Breast epithelium (tissue), 4 donors: ENCODE measurements around the gene CRYGN. TPM values are rescaled to one million over a fixed set of nuclear protein-coding genes. Genes with fewer than 3 reads are reported as not detected.

Source experiments
- DNase-seq, 2 donors: peaks; one replicate each; pipeline ENCODE4 v3.0.0-alpha.2; 2019; ENCODE audit warnings: low spot score in 2 of 2
- H3K27ac ChIP-seq, 2 donors: fragments of 200-600 bp; sonication (generic) in 1 of 2; one replicate each; pipeline ENCODE4 v1.5.1; 2016 to 2019; ENCODE audit warnings: mild to moderate bottlenecking in 1 of 2
- H3K27me3 ChIP-seq, 2 donors: fragments of 200-600 bp; sonication (generic) in 1 of 2; one replicate each; pipeline versions ENCODE4 v1.5.1 to v1.6.0; 2017 to 2019; ENCODE audit warnings: control low read depth in 1 of 2, mild to moderate bottlenecking in 1 of 2
- H3K36me3 ChIP-seq: fragments of 200-600 bp; one replicate; pipeline ENCODE4 v1.5.1; 2019
- H3K4me1 ChIP-seq, 2 donors: fragments of 200-600 bp; sonication (generic); one replicate each; pipeline ENCODE4 v1.5.1; 2016 to 2019; ENCODE audit warnings: control low read depth in 1 of 2
- H3K4me3 ChIP-seq, 3 donors: fragments of 200-600 bp; sonication (generic); 1 replicate in 2 of 3; 2 replicates in 1 of 3; pipeline ENCODE4 v1.5.1; 2016 to 2019; ENCODE audit warnings: mild to moderate bottlenecking in 3 of 3, moderate library complexity in 2 of 3
- H3K9me3 ChIP-seq, 2 donors: fragments of 200-600 bp; sonication (generic) in 1 of 2; one replicate each; pipeline ENCODE4 v1.5.1; 2016 to 2019; ENCODE audit warnings: control low read depth in 1 of 2
- POLR2A ChIP-seq: fragments of 450-650 bp; IDR thresholded peaks from one replicate; pipeline ENCODE4 v1.6.1; 2016; ENCODE audit warnings: antibody characterized with exemption, mild to moderate bottlenecking, moderate library complexity
- POLR2AphosphoS5 ChIP-seq, 3 donors: sonication (generic); formaldehyde crosslinking; IDR thresholded peaks; one replicate each; pipeline ENCODE4 v1.6.1; 2017; ENCODE audit warnings: antibody characterized with exemption in 3 of 3
- intact Hi-C: fragments of 100-400 bp; cut with DNase I; formaldehyde crosslinking; loops from one replicate; pipeline ENCODE4 v1.15.1; 2023; ENCODE audit warnings: low total_unique reads
- total RNA-seq, 3 donors: library from RNA; depleted of rRNA; stranded (reverse); fragments of >200 nt; gene quantifications; one replicate each; pipeline ENCODE4 v1.1.0, GENCODE V29; 2016
- TF ChIP-seq, protein P1 (sequence below), 3 donors: fragments of 450-650 bp; IDR thresholded peaks; one replicate each; pipeline ENCODE4 v1.5.1; 2016 to 2017; ENCODE audit warnings: antibody characterized with exemption in 3 of 3, mild to moderate bottlenecking in 3 of 3, moderate library complexity in 3 of 3

CRYGN gene
- total RNA-seq, 3 donors from 2014 or later: 0.98 to 1.3 TPM; not detected in 1

DNA sequence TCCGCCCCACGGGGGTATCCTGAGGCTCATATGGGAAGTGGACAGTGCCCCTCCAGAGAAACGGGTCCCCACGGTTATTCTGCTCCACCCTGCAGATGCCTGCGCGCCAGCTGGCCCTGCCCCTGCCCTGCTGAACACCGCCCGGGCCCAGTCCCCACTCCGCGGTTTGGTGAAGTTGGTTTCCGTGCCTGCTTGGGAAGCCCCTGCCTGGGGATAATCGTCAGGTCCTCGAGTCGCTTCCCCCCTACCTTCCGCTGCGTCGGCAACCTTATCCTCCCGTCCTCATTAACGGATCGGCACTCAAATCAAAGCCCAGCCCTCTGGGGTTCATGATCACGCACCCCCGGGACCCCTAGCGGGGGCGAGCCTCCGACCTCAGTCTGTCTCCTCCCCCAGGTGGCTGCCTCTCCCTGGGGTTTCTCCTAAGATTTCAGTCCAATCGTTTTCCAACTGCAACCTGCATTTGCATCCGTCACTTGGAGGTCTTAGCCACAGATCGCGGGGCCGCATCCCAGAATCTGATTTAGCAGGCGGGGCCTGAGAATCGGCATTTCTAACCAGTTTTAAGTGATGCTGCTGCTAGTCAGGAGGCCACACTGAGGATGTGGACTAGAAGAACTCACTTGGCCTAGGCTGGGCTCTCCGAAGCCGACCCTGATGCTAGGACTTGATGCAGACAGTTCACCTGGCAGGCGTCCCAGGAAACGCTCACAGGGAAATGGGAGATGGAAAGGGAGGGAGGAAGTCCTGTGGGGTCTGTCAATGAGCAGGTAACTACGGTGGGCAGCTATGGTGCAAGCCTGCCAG is 57.7 kb downstream of the CRYGN start:
- H3K9me3 ChIP-seq: no peaks in the 10 kb centered on the region
- no peaks in the 10 kb centered on the region for H3K36me3 ChIP-seq
- peak overlapping the region in 2 of 3 donors; percentile 21 to 47 for H3K4me3 ChIP-seq
- intact Hi-C loops: no loop called here
- no peak overlapping the region for H3K27ac ChIP-seq
- no peak for DNase-seq
- peaks cover 0 to 9% of the 10 kb centered on the region in 2 donors for H3K4me1 ChIP-seq
- no peaks in the 10 kb centered on the region for H3K27me3 ChIP-seq
- TF ChIP-seq POLR2A (no peak), POLR2AphosphoS5 (IDR thresholded peaks at IDR 0.05) (no peak)
- TF ChIP-seq, protein P1, sequence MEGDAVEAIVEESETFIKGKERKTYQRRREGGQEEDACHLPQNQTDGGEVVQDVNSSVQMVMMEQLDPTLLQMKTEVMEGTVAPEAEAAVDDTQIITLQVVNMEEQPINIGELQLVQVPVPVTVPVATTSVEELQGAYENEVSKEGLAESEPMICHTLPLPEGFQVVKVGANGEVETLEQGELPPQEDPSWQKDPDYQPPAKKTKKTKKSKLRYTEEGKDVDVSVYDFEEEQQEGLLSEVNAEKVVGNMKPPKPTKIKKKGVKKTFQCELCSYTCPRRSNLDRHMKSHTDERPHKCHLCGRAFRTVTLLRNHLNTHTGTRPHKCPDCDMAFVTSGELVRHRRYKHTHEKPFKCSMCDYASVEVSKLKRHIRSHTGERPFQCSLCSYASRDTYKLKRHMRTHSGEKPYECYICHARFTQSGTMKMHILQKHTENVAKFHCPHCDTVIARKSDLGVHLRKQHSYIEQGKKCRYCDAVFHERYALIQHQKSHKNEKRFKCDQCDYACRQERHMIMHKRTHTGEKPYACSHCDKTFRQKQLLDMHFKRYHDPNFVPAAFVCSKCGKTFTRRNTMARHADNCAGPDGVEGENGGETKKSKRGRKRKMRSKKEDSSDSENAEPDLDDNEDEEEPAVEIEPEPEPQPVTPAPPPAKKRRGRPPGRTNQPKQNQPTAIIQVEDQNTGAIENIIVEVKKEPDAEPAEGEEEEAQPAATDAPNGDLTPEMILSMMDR (IDR thresholded peaks at IDR 0.05): no peak

- intact Hi-C loops: no loop called here
- no peaks in the 10 kb centered on the region for H3K27me3 ChIP-seq
- H3K36me3 ChIP-seq: no peaks in the 10 kb centered on the region
- H3K4me1 ChIP-seq: peaks cover 0 to 2% of the 10 kb centered on the region in 2 donors
- DNase-seq: no peak
- no peak overlapping the region for H3K27ac ChIP-seq
- no peak for TF ChIP-seq POLR2AphosphoS5 (IDR thresholded peaks at IDR 0.05)
- no peak for TF ChIP-seq POLR2A
- TF ChIP-seq, protein P1 (IDR thresholded peaks at IDR 0.05): no peak
- H3K9me3 ChIP-seq: no peaks in the 10 kb centered on the region
- peak overlapping the region; percentile 12 to 47 (median 21) for H3K4me3 ChIP-seq
These were observed 58.4 kb downstream of the CRYGN start for GRCh38 chr7:151381348-151382078.

- Histone ChIP-seq H3K4me1 (no peaks in the 10 kb centered on the region), H3K36me3 (no peaks in the 10 kb centered on the region), H3K27me3 (no peaks in the 10 kb centered on the region), H3K27ac (no peak overlapping the region), H3K9me3 (no peaks in the 10 kb centered on the region), H3K4me3 (peak overlapping the region; percentile 12 to 47 (median 21))
- TF ChIP-seq, protein P1 (IDR thresholded peaks at IDR 0.05): no peak
- TF ChIP-seq POLR2A (no peak), POLR2AphosphoS5 (IDR thresholded peaks at IDR 0.05) (no peak)
- intact Hi-C loops: no loop called here
- DNase-seq: no peak
These were observed 58.9 kb downstream of the CRYGN start for GRCh38 chr7:151381098-151381347.

GRCh38 chr7:151380199-151381097 is 59.5 kb downstream of the CRYGN start:
- H3K27me3 ChIP-seq: no peaks in the 10 kb centered on the region
- no peak for DNase-seq
- no peaks in the 10 kb centered on the region for H3K36me3 ChIP-seq
- TF ChIP-seq POLR2A (no peak), POLR2AphosphoS5 (IDR thresholded peaks at IDR 0.05) (no peak)
- TF ChIP-seq, protein P1 (IDR thresholded peaks at IDR 0.05): no peak
- no peak overlapping the region for H3K27ac ChIP-seq
- intact Hi-C loops: no loop called here
- H3K4me1 ChIP-seq: no peaks in the 10 kb centered on the region
- H3K9me3 ChIP-seq: no peaks in the 10 kb centered on the region
- no peak overlapping the region for H3K4me3 ChIP-seq
